K562 (cell line): ENCODE measurements around the gene RPH3AL. TPM values are rescaled to one million over a fixed set of nuclear protein-coding genes. Genes with fewer than 3 reads are reported as not detected.

ENCODE experiments used
- ATAC-seq: fragments of 200-7000 bp; cut with Tn5 transposase; 3 replicates; pipeline ENCODE4 v1.9.1; 2020; ENCODE audit warnings: moderate library complexity
- BruUV-seq: library from RNA; stranded (reverse); fragments of 400-500 nt; replicated peaks from 2 replicates; lab custom pipeline; 2021; lab: Mats Ljungman, UMichigan
- CTCF ChIA-PET: fragments of 300-600 bp; formaldehyde crosslinking; extraction: SDS; loops from one replicate; lab custom pipeline; 2021; ENCODE audit warnings: low intra/inter-chr PET ratio; lab: Yijun Ruan, JAX
- POLR2A ChIA-PET: fragments of 300-600, 350-650 bp; sonication (Branson Sonifier 250); formaldehyde crosslinking; extraction: SDS; loops from one replicate; lab custom pipeline; 2021; ENCODE audit warnings: antibody characterized with exemption, inconsistent platforms; lab: Yijun Ruan, JAX
- DNase-seq, 4 experiments: peaks; one replicate each; pipeline versions ENCODE4 v3.0.0 to v3.0.0-alpha.2; 2011 to 2018; ENCODE audit warnings: low spot score in 3 of 4, mixed read lengths in 3 of 4; ENCODE audit errors: extremely low read depth in 1 of 4
- FAIRE-seq: peaks from 2 replicates; lab custom pipeline; 2011; peaks lifted over from hg19 to GRCh38; lab: Jason Lieb, UNC
- H2AFZ ChIP-seq: 2 replicates; pipeline ENCODE4 v1.6.0; 2011; ENCODE audit warnings: low read depth, low read length, control low read depth, inconsistent platforms
- H3K27ac ChIP-seq: fragments of 200-600 bp; 3 replicates; pipeline ENCODE4 v1.8.0; 2011; ENCODE audit warnings: low read depth, mild to moderate bottlenecking, control low read depth, inconsistent platforms, low read length, moderate library complexity, mixed read lengths; ENCODE audit errors: extremely low read depth
- H3K27me3 ChIP-seq, 2 experiments: fragments of 300-600 bp in 1 of 2; 2 replicates in 1 of 2; 3 replicates in 1 of 2; pipeline versions ENCODE4 v1.6.0 to v1.8.0; 2011; ENCODE audit warnings: inconsistent platforms in 2 of 2, low read length in 2 of 2, mild to moderate bottlenecking in 1 of 2, mixed read lengths in 1 of 2, moderate library complexity in 1 of 2; ENCODE audit not compliant: control insufficient read depth in 2 of 2, insufficient read depth in 2 of 2
- H3K36me3 ChIP-seq: fragments of 300-600 bp; 3 replicates; pipeline ENCODE4 v1.8.0; 2011; ENCODE audit warnings: mild to moderate bottlenecking, low read length, inconsistent platforms; ENCODE audit not compliant: control insufficient read depth, insufficient read depth
- H3K4me1 ChIP-seq, 2 experiments: fragments of 200-600 bp in 1 of 2; replicated peaks in 1 of 2; 2 replicates in 1 of 2; 3 replicates in 1 of 2; pipeline versions ENCODE4 v1.5.1 to v1.8.0; 2011; ENCODE audit warnings: inconsistent platforms in 2 of 2, low read length in 2 of 2, mild to moderate bottlenecking in 1 of 2, mixed read lengths in 1 of 2, moderate library complexity in 1 of 2; ENCODE audit not compliant: control insufficient read depth in 2 of 2, insufficient read depth in 2 of 2
- H3K4me2 ChIP-seq: 2 replicates; pipeline ENCODE4 v1.6.1; 2011; ENCODE audit warnings: low read length, control low read depth, inconsistent platforms, mixed read lengths; ENCODE audit not compliant: insufficient read depth
- H3K4me3 ChIP-seq: fragments of 200-600 bp; sonication (generic), shearing (Covaris generic); 2 replicates; pipeline ENCODE4 v1.5.1; 2016; ENCODE audit warnings: control low read depth, inconsistent platforms
- H3K79me2 ChIP-seq: fragments of 200-600 bp; 3 replicates; pipeline ENCODE4 v1.8.0; 2011; ENCODE audit warnings: low read length, inconsistent platforms; ENCODE audit not compliant: control insufficient read depth, insufficient read depth
- H3K9ac ChIP-seq, 2 experiments: 2 replicates each; pipeline versions ENCODE4 v1.6.0 to v1.6.1; 2011; ENCODE audit warnings: low read depth in 2 of 2, low read length in 2 of 2, control low read depth in 1 of 2, inconsistent platforms in 1 of 2, mild to moderate bottlenecking in 1 of 2, mixed read lengths in 1 of 2; ENCODE audit not compliant: insufficient read depth in 1 of 2
- H3K9me1 ChIP-seq: one replicate; pipeline ENCODE4 v1.6.0; 2011; ENCODE audit warnings: inconsistent platforms, mild to moderate bottlenecking, low read length, moderate library complexity; ENCODE audit not compliant: control insufficient read depth, insufficient read depth
- H3K9me3 ChIP-seq: replicated peaks from 2 replicates; pipeline ENCODE4 v1.5.1; 2011; ENCODE audit warnings: low read depth, low read length, inconsistent platforms; ENCODE audit not compliant: control insufficient read depth, insufficient read depth
- H4K20me1 ChIP-seq: replicated peaks from 2 replicates; pipeline ENCODE4 v1.6.1; 2011; ENCODE audit warnings: low read length, inconsistent platforms, mixed read lengths; ENCODE audit not compliant: control insufficient read depth, insufficient read depth
- FOXP1 ChIP-seq: sonication (generic); formaldehyde crosslinking; IDR thresholded peaks from 2 replicates; pipeline ENCODE4 v1.8.0; 2022; ENCODE audit warnings: mild to moderate bottlenecking, missing genetic modification reagents
- GATA2 ChIP-seq: sonication (generic); formaldehyde crosslinking; IDR thresholded peaks from 2 replicates; pipeline ENCODE4 v1.4.0; 2020; ENCODE audit warnings: mild to moderate bottlenecking, missing genetic modification reagents
- HDAC2 ChIP-seq: fragments of 450-650 bp; IDR thresholded peaks from 2 replicates; pipeline ENCODE4 v1.6.1; 2016; ENCODE audit warnings: mild to moderate bottlenecking
- KDM1A ChIP-seq, 2 experiments: fragments of 450-650 bp; IDR thresholded peaks; 2 replicates each; pipeline ENCODE4 v1.6.1; 2016; ENCODE audit warnings: mild to moderate bottlenecking in 2 of 2
- POLR3A ChIP-seq: IDR thresholded peaks from 2 replicates; pipeline ENCODE4 v1.6.1; 2011; ENCODE audit warnings: borderline replicate concordance, mild to moderate bottlenecking, moderate library complexity; ENCODE audit not compliant: insufficient read length, insufficient read depth; ENCODE audit errors: extremely low read depth
- YY1 ChIP-seq, 3 experiments: IDR thresholded peaks; 2 replicates each; pipeline ENCODE4 v1.6.1; 2011; ENCODE audit warnings: low read length in 2 of 3, mild to moderate bottlenecking in 2 of 3, moderate library complexity in 2 of 3, borderline replicate concordance in 1 of 3, control low read depth in 1 of 3, low read depth in 1 of 3; ENCODE audit not compliant: insufficient read depth in 3 of 3, insufficient replicate concordance in 2 of 3, control insufficient read depth in 1 of 3, insufficient read length in 1 of 3; ENCODE audit errors: extremely low read depth in 1 of 3
- ZNF324 ChIP-seq: fragments of 250-450 bp; sonication (Bioruptor Pico); IDR thresholded peaks from 2 replicates; pipeline ENCODE4 v1.4.0; 2020; ENCODE audit warnings: mild to moderate bottlenecking
- WGBS: fragments of 100-300 bp; shearing (Covaris generic); methylation state at CpG from one replicate; pipeline ENCODE4 v1.1.6; 2016; ENCODE audit warnings: low coverage, mixed read lengths; ENCODE audit not compliant: insufficient coverage; ENCODE audit errors: missing lambda C conversion rate; 5-methylcytosine and 5-hydroxymethylcytosine counted together
- in situ Hi-C: fragments of 300-500 bp; cut with MboI; formaldehyde crosslinking; loops from 4 replicates; pipeline ENCODE4 v1.15.0; 2018; ENCODE audit warnings: inconsistent platforms, mixed read lengths
- intact Hi-C: fragments of 100-400 bp; cut with micrococcal nuclease; formaldehyde crosslinking; loops from 2 replicates; pipeline ENCODE4 v1.14.2; 2022
- polyA plus RNA-seq, 8 experiments: library from polyadenylated mRNA; depleted of rRNA in 4 of 8; stranded (reverse) in 5 of 8; unstranded in 3 of 8; fragments of >200 nt; fragmentation: Nextera tagmentation in 2 of 8; fragmentation: Illumina TruSeq in 1 of 8; extraction: Ambion mirVana in 2 of 8; extraction: Trizol in 1 of 8; gene quantifications; 2 replicates each; pipeline versions ENCODE4 v1.2.1 to v1.2.3, GENCODE V29; 2011 to 2014; ENCODE audit warnings: inconsistent platforms in 1 of 8, missing spikeins in 1 of 8
- total RNA-seq, 7 experiments: library from RNA; depleted of rRNA in 6 of 7; stranded (reverse); fragments of >200 nt in 6 of 7; fragmentation: Illumina TruSeq in 2 of 7; extraction: Trizol in 2 of 7; gene quantifications; 2 replicates each; pipeline versions ENCODE4 v1.2.1 to v1.2.3, GENCODE V29; 2011 to 2021; ENCODE audit warnings: low replicate concordance in 1 of 7
- TF ChIP-seq, protein P1 (sequence below), 3 experiments: fragments of 200-800 bp in 1 of 3; fragments of 250-450 bp in 1 of 3; fragments of 450-650 bp in 1 of 3; sonication (Bioruptor Pico) in 1 of 3; sonication (Bioruptor generic) in 1 of 3; formaldehyde crosslinking in 1 of 3; IDR thresholded peaks; 2 replicates each; pipeline versions ENCODE4 v1.6.1 to v1.8.0; 2016 to 2022; ENCODE audit warnings: mild to moderate bottlenecking in 2 of 3, missing genetic modification characterization in 2 of 3, missing compliant biosample characterization in 1 of 3, moderate library complexity in 1 of 3
- TF ChIP-seq, protein P2 (sequence below): fragments of 250-450 bp; sonication (Bioruptor Pico); IDR thresholded peaks from 2 replicates; pipeline ENCODE4 v1.8.0; 2022; ENCODE audit warnings: moderate library complexity, mild to moderate bottlenecking, inconsistent platforms
- TF ChIP-seq, protein P3 (sequence below): sonication (generic); formaldehyde crosslinking; IDR thresholded peaks from 2 replicates; pipeline ENCODE4 v1.8.1; 2023; ENCODE audit warnings: missing genetic modification reagents, mild to moderate bottlenecking, borderline replicate concordance

RPH3AL gene
- total and polyA plus RNA-seq, 9 of the 15 experiments (the other 6 are each of a cell fraction or from before 2014, with no cell fraction given): 0.18 to 1.7 (median 0.39) TPM

DNA sequence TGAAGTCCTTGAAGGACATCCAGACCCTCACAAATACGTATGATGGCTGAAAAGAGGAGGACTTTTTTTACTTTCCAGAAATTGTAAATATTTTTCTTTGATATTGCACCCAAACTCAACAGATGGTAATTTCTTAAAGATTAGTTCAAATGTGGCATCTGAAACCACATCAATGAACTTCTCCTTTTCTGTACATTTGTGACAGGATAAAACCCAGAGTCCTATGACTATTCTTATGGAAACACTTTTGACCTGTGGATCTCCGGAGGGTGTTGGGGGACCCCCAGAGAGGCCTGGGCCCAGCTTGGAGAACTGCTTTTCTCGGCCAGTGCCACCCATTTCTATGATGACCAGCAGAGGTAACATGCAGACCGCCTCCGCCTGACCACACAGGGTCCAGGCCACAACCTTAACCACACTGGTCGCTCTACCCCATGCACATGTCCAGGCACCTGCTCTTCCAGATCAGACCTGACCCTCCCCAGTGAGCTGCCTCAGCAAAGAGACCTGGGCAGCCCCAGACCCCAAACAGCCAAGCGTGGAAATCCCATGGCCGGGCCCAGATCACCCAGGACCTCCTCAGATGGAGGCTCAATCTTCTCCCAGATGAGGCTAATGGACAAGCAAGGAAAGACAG is 22.7 kb downstream of the RPH3AL start (continued):
- TF ChIP-seq, protein P1, sequence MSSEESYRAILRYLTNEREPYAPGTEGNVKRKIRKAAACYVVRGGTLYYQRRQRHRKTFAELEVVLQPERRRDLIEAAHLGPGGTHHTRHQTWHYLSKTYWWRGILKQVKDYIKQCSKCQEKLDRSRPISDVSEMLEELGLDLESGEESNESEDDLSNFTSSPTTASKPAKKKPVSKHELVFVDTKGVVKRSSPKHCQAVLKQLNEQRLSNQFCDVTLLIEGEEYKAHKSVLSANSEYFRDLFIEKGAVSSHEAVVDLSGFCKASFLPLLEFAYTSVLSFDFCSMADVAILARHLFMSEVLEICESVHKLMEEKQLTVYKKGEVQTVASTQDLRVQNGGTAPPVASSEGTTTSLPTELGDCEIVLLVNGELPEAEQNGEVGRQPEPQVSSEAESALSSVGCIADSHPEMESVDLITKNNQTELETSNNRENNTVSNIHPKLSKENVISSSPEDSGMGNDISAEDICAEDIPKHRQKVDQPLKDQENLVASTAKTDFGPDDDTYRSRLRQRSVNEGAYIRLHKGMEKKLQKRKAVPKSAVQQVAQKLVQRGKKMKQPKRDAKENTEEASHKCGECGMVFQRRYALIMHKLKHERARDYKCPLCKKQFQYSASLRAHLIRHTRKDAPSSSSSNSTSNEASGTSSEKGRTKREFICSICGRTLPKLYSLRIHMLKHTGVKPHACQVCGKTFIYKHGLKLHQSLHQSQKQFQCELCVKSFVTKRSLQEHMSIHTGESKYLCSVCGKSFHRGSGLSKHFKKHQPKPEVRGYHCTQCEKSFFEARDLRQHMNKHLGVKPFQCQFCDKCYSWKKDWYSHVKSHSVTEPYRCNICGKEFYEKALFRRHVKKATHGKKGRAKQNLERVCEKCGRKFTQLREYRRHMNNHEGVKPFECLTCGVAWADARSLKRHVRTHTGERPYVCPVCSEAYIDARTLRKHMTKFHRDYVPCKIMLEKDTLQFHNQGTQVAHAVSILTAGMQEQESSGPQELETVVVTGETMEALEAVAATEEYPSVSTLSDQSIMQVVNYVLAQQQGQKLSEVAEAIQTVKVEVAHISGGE (CRISPR knock-in tag; IDR thresholded peaks at IDR 0.05): no peak
- no peak for TF ChIP-seq GATA2 (CRISPR knock-in tag)

DNA sequence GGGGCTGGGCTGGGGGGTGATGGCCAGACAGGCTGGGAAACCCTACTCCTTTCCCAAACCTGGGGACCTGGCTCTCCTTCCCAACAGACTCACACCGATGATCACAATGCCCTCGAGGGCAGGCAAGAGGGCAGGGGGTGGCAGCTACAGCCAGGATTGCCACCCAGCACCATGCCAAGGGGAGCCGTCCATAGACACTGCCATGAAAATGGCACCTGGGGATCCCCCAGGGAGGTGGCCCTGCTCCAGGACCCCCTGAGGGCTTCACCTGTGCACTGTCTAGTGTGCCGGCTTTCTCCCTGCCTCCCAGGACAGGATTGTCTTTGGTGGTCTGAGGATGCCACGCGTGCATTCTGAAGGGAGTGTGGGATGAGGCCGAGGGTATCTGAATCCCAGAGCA is 24.6 kb downstream of the RPH3AL start:
- Histone ChIP-seq H3K4me2 (no peak overlapping the region), H3K4me3 (no peak overlapping the region), H3K79me2 (no peaks in the 10 kb centered on the region), H3K27ac (no peak overlapping the region), H3K9ac (no peak overlapping the region), H3K4me1 (no peaks in the 10 kb centered on the region; a peak in 1 of 5 replicates), H3K36me3 (no peaks in the 10 kb centered on the region), H2AFZ (no peak overlapping the region), H3K27me3 (peaks cover 7 to 66% of the 10 kb centered on the region in 2 experiments; a peak in 4 of 5 replicates), H3K9me1 (no peaks in the 10 kb centered on the region), H3K9me3 (no peaks in the 10 kb centered on the region), H4K20me1 (no peaks in the 10 kb centered on the region; the same call in 1 of the 2 replicates)
- FAIRE-seq (no peak), ATAC-seq (no peak), DNase-seq (no peak)
- ChIA-PET CTCF (no interaction called here), POLR2A (no interaction called here)
- 14% methylated on average over 6 of the region's 7 CpGs for WGBS
- intact Hi-C loops (no loop called here), in situ Hi-C loops (no loop called here)
- TF ChIP-seq YY1 (IDR thresholded peaks at IDR 0.05; ENCODE audit: borderline replicate concordance in 1 of 3, control insufficient read depth in 1 of 3, extremely low read depth in 1 of 3, insufficient read depth in 3 of 3, insufficient read length in 1 of 3, insufficient replicate concordance in 2 of 3, low read depth in 1 of 3, low read length in 2 of 3): no peak
- no peak for TF ChIP-seq FOXP1 (CRISPR knock-in tag)
- no peak for TF ChIP-seq POLR3A
- TF ChIP-seq, protein P2, sequence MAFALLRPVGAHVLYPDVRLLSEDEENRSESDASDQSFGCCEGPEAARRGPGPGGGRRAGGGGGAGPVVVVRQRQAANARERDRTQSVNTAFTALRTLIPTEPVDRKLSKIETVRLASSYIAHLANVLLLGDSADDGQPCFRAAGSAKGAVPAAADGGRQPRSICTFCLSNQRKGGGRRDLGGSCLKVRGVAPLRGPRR (CRISPR knock-in tag): no peak
- no peak for TF ChIP-seq HDAC2
- TF ChIP-seq, protein P3, sequence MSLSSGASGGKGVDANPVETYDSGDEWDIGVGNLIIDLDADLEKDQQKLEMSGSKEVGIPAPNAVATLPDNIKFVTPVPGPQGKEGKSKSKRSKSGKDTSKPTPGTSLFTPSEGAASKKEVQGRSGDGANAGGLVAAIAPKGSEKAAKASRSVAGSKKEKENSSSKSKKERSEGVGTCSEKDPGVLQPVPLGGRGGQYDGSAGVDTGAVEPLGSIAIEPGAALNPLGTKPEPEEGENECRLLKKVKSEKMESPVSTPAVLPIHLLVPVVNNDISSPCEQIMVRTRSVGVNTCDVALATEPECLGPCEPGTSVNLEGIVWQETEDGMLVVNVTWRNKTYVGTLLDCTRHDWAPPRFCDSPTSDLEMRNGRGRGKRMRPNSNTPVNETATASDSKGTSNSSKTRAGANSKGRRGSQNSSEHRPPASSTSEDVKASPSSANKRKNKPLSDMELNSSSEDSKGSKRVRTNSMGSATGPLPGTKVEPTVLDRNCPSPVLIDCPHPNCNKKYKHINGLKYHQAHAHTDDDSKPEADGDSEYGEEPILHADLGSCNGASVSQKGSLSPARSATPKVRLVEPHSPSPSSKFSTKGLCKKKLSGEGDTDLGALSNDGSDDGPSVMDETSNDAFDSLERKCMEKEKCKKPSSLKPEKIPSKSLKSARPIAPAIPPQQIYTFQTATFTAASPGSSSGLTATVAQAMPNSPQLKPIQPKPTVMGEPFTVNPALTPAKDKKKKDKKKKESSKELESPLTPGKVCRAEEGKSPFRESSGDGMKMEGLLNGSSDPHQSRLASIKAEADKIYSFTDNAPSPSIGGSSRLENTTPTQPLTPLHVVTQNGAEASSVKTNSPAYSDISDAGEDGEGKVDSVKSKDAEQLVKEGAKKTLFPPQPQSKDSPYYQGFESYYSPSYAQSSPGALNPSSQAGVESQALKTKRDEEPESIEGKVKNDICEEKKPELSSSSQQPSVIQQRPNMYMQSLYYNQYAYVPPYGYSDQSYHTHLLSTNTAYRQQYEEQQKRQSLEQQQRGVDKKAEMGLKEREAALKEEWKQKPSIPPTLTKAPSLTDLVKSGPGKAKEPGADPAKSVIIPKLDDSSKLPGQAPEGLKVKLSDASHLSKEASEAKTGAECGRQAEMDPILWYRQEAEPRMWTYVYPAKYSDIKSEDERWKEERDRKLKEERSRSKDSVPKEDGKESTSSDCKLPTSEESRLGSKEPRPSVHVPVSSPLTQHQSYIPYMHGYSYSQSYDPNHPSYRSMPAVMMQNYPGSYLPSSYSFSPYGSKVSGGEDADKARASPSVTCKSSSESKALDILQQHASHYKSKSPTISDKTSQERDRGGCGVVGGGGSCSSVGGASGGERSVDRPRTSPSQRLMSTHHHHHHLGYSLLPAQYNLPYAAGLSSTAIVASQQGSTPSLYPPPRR (CRISPR knock-in tag): no peak
- TF ChIP-seq KDM1A (IDR thresholded peaks at IDR 0.05): no peak
- TF ChIP-seq ZNF324 (CRISPR knock-in tag): no peak
- no TSS peak for BruUV-seq
